IMR-90 (cell line): ENCODE data around the gene VCP. TPM values are rescaled to one million over a fixed set of nuclear protein-coding genes. Genes with fewer than 3 reads are reported as not detected.

Experiments
- ATAC-seq: fragments of 200-7000 bp; cut with Tn5 transposase; 2 replicates; pipeline ENCODE4 v1.9.1; 2020; ENCODE audit warnings: low read depth, mild to moderate bottlenecking, moderate library complexity
- BruUV-seq: library from RNA; stranded (reverse); fragments of 400-500 nt; replicated peaks from 2 replicates; lab custom pipeline; 2021; lab: Mats Ljungman, UMichigan
- CTCF ChIA-PET: fragments of 300-600 bp; formaldehyde crosslinking; extraction: SDS; loops from one replicate; lab custom pipeline; 2021; ENCODE audit warnings: antibody characterized with exemption; lab: Yijun Ruan, JAX
- POLR2A ChIA-PET: fragments of 300-600 bp; sonication (Branson Sonifier 250); formaldehyde crosslinking; loops from one replicate; lab custom pipeline; 2022; ENCODE audit warnings: antibody characterized with exemption; ENCODE audit not compliant: unreplicated experiment; lab: Charles Lee
- DNase-seq: peaks from one replicate; pipeline ENCODE4 v3.0.0; 2013
- H2AFZ ChIP-seq: replicated peaks from 2 replicates; pipeline ENCODE3; 2013; ENCODE audit warnings: low read length, mild to moderate bottlenecking; ENCODE audit not compliant: poor library complexity
- H2AK5ac ChIP-seq: 2 replicates; pipeline ENCODE4 v1.6.1; 2013; ENCODE audit warnings: low read depth, low read length, inconsistent platforms
- H2AK9ac ChIP-seq: replicated peaks from 2 replicates; pipeline ENCODE3; 2013; ENCODE audit warnings: mild to moderate bottlenecking, low read depth, low read length, moderate library complexity; ENCODE audit not compliant: poor library complexity
- H2BK120ac ChIP-seq: 2 replicates; pipeline ENCODE4 v1.6.1; 2013; ENCODE audit warnings: low read depth, low read length, inconsistent platforms
- H2BK15ac ChIP-seq: 3 replicates; pipeline ENCODE4 v1.6.1; 2013; ENCODE audit warnings: low read depth, low read length, inconsistent platforms
- H2BK20ac ChIP-seq: 2 replicates; pipeline ENCODE4 v1.6.1; 2013; ENCODE audit warnings: low read depth, mild to moderate bottlenecking, inconsistent platforms, low read length, moderate library complexity
- H2BK5ac ChIP-seq: 2 replicates; pipeline ENCODE4 v1.6.1; 2013; ENCODE audit warnings: mild to moderate bottlenecking, low read depth, low read length, inconsistent platforms; ENCODE audit not compliant: poor library complexity, severe bottlenecking
- H3K14ac ChIP-seq: replicated peaks from 2 replicates; pipeline ENCODE4 v1.6.1; 2013; ENCODE audit warnings: low read depth, low read length, inconsistent platforms
- H3K18ac ChIP-seq: 2 replicates; pipeline ENCODE4 v1.6.1; 2013; ENCODE audit warnings: low read depth, low read length, control low read depth
- H3K23ac ChIP-seq: 2 replicates; pipeline ENCODE4 v1.6.1; 2013; ENCODE audit warnings: low read depth, low read length, inconsistent platforms
- H3K27ac ChIP-seq: 2 replicates; pipeline ENCODE4 v1.5.1; 2013; ENCODE audit warnings: mild to moderate bottlenecking, control low read depth, low read length; ENCODE audit not compliant: insufficient read depth
- H3K27me3 ChIP-seq: 2 replicates; pipeline ENCODE4 v1.6.1; 2013; ENCODE audit warnings: low read length; ENCODE audit not compliant: control insufficient read depth, insufficient read depth
- H3K36me3 ChIP-seq: 2 replicates; pipeline ENCODE4 v1.6.1; 2013; ENCODE audit warnings: low read length, mixed read lengths; ENCODE audit not compliant: control insufficient read depth, insufficient read depth
- H3K4ac ChIP-seq: 2 replicates; pipeline ENCODE4 v1.6.1; 2013; ENCODE audit warnings: low read depth, low read length, inconsistent platforms
- H3K4me1 ChIP-seq: 2 replicates; pipeline ENCODE4 v1.6.1; 2013; ENCODE audit warnings: low read length, mixed read lengths; ENCODE audit not compliant: control insufficient read depth, insufficient read depth
- H3K4me2 ChIP-seq: 2 replicates; pipeline ENCODE4 v1.6.1; 2013; ENCODE audit warnings: low read depth, mild to moderate bottlenecking, control low read depth, low read length, moderate library complexity
- H3K4me3 ChIP-seq: 2 replicates; pipeline ENCODE4 v1.5.1; 2013; ENCODE audit warnings: low read depth, mild to moderate bottlenecking, control low read depth, low read length, moderate library complexity; ENCODE audit not compliant: insufficient read depth
- H3K56ac ChIP-seq: 2 replicates; pipeline ENCODE4 v1.6.1; 2013; ENCODE audit warnings: low read length, inconsistent platforms; ENCODE audit not compliant: insufficient read depth; ENCODE audit errors: extremely low read depth
- H3K79me1 ChIP-seq, 2 experiments: 2 replicates each; pipeline ENCODE4 v1.6.1; 2013; ENCODE audit warnings: low read length in 2 of 2, inconsistent platforms in 1 of 2, low read depth in 1 of 2
- H3K9ac ChIP-seq: 2 replicates; pipeline ENCODE4 v1.6.1; 2013; ENCODE audit warnings: low read depth, low read length, control low read depth
- H3K9me1 ChIP-seq: 2 replicates; pipeline ENCODE4 v1.6.1; 2013; ENCODE audit warnings: low read length, inconsistent platforms; ENCODE audit not compliant: insufficient read depth
- H3K9me3 ChIP-seq: 2 replicates; pipeline ENCODE4 v1.6.1; 2013; ENCODE audit warnings: low read length; ENCODE audit not compliant: control insufficient read depth, insufficient read depth
- H4K20me1 ChIP-seq: 2 replicates; pipeline ENCODE4 v1.6.1; 2013; ENCODE audit warnings: low read length, inconsistent platforms; ENCODE audit not compliant: insufficient read depth
- H4K5ac ChIP-seq: 2 replicates; pipeline ENCODE4 v1.6.1; 2013; ENCODE audit warnings: mild to moderate bottlenecking, low read depth, low read length, control low read depth
- H4K8ac ChIP-seq, 2 experiments: 2 replicates each; pipeline ENCODE4 v1.6.1; 2013; ENCODE audit warnings: low read depth in 2 of 2, low read length in 2 of 2, control low read depth in 1 of 2, inconsistent platforms in 1 of 2
- H4K91ac ChIP-seq: 2 replicates; pipeline ENCODE4 v1.6.1; 2013; ENCODE audit warnings: low read depth, low read length, inconsistent platforms; ENCODE audit not compliant: insufficient read depth
- CEBPB ChIP-seq: IDR thresholded peaks from 2 replicates; pipeline ENCODE4 v1.6.1; 2012; ENCODE audit warnings: low read depth, low read length, improper control_type of control experiment
- RFX5 ChIP-seq: IDR thresholded peaks from 2 replicates; pipeline ENCODE4 v1.8.0; 2012; ENCODE audit warnings: low read depth, mild to moderate bottlenecking, low read length, moderate library complexity
- SMC3 ChIP-seq: fragments of 150-350 bp; IDR thresholded peaks from 2 replicates; pipeline ENCODE4 v1.6.1; 2016; ENCODE audit warnings: low read depth, mild to moderate bottlenecking, antibody characterized with exemption, low read length, moderate library complexity
- dilution Hi-C: fragments of 300-500 bp; cut with HindIII; formaldehyde crosslinking; loops from one replicate; pipeline ENCODE4 v1.14.3; 2018; ENCODE audit warnings: low sequenced_read_pairs; ENCODE audit not compliant: unreplicated experiment
- in situ Hi-C: fragments of 300-500 bp; cut with MboI; formaldehyde crosslinking; loops from 3 replicates; pipeline ENCODE4 v1.14.3; 2019; ENCODE audit warnings: low sequenced_read_pairs, inconsistent platforms, mixed read lengths
- intact Hi-C: fragments of 100-400 bp; cut with micrococcal nuclease; formaldehyde crosslinking; loops from 2 replicates; pipeline ENCODE4 v1.10.0; 2022
- polyA plus RNA-seq, 3 experiments: library from polyadenylated mRNA; depleted of rRNA; stranded (reverse); fragments of >200 nt; gene quantifications; 2 replicates each; pipeline ENCODE4 v1.2.3, GENCODE V29; 2012; ENCODE audit warnings: low replicate concordance in 1 of 3
- total RNA-seq: library from RNA; depleted of rRNA; stranded (reverse); fragments of >200 nt; gene quantifications from 2 replicates; pipeline ENCODE4 v1.2.3, GENCODE V29; 2012

VCP gene
- total and polyA plus RNA-seq, 2 of the 4 experiments (the other 2 are of a cell fraction), result 292 to 516 TPM

GRCh38 chr9:35028341-35028740 is 44.1 kb downstream of the VCP start:
- no peaks in the 10 kb centered on the region for H3K27me3 ChIP-seq
- H3K36me3 ChIP-seq, result no peaks in the 10 kb centered on the region
- H4K20me1 ChIP-seq, result no peaks in the 10 kb centered on the region
- no peak overlapping the region for H3K14ac ChIP-seq
- peaks cover 7% of the 10 kb centered on the region for H3K4me1 ChIP-seq
- no peak overlapping the region for H3K18ac ChIP-seq
- no peak overlapping the region for H2BK120ac ChIP-seq
- no peak overlapping the region for H4K5ac ChIP-seq
- no peak overlapping the region for H4K8ac ChIP-seq
- dilution Hi-C loops (no loop called here), in situ Hi-C loops (no loop called here), intact Hi-C loops (no loop called here)
- no peak for ATAC-seq
- no peak overlapping the region for H3K4ac ChIP-seq
- no TSS peak for BruUV-seq
- TF ChIP-seq RFX5, result no peak
- no peak for TF ChIP-seq SMC3
- peak; percentile 49; the same call in 1 of the 2 replicates for TF ChIP-seq CEBPB
- H2BK15ac ChIP-seq, result no peak overlapping the region
- no peak overlapping the region for H2AK9ac ChIP-seq
- H2BK20ac ChIP-seq, result no peak overlapping the region
- no peaks in the 10 kb centered on the region for H3K79me1 ChIP-seq
- POLR2A ChIA-PET, result no interaction called here
- no peak overlapping the region for H3K9ac ChIP-seq
- no peak overlapping the region for H2AFZ ChIP-seq
- H3K56ac ChIP-seq, result no peak overlapping the region
- no peak overlapping the region for H3K4me3 ChIP-seq
- DNase-seq, result peak; percentile 33
- no peaks in the 10 kb centered on the region for H3K9me3 ChIP-seq
- H3K9me1 ChIP-seq, result peaks cover 8% of the 10 kb centered on the region; the same call in 1 of the 2 replicates
- H3K4me2 ChIP-seq, result no peak overlapping the region
- CTCF ChIA-PET, result interaction anchor here (0.6 to 1.3 kb wide), 2 partner anchors 31 to 53 kb away, joined by 3 read pairs; no protein-coding TSS in a partner anchor
- H2AK5ac ChIP-seq, result no peak overlapping the region
- H3K23ac ChIP-seq, result no peak overlapping the region
- no peak overlapping the region for H4K91ac ChIP-seq
- H2BK5ac ChIP-seq, result no peak overlapping the region
- no peak overlapping the region for H3K27ac ChIP-seq
